Endothelial cell of umbilical vein (primary cell): ENCODE data around the gene TOLLIP. TPM values are rescaled to one million over a fixed set of nuclear protein-coding genes. Genes with fewer than 3 reads are reported as not detected.

ENCODE experiments used
- BruUV-seq: library from RNA; stranded (reverse); fragments of 400-500 nt; replicated peaks from 2 replicates; lab custom pipeline; 2021; lab: Mats Ljungman, UMichigan
- CTCF ChIA-PET: fragments of 300-600, 350-600 bp; sonication (Branson Sonifier 250); formaldehyde crosslinking; loops from one replicate; lab custom pipeline; 2021; ENCODE audit warnings: antibody characterized with exemption, inconsistent platforms; lab: Charles Lee
- POLR2A ChIA-PET: fragments of 300-600, 350-600 bp; sonication (Branson Sonifier 250); formaldehyde crosslinking; loops from one replicate; lab custom pipeline; 2021; ENCODE audit warnings: antibody characterized with exemption, inconsistent platforms; lab: Charles Lee
- DNase-seq: peaks from one replicate; pipeline ENCODE4 v3.0.0-alpha.2; 2011; ENCODE audit warnings: low read depth, low spot score
- FAIRE-seq: peaks from 2 replicates; lab custom pipeline; 2011; peaks lifted over from hg19 to GRCh38; lab: Jason Lieb, UNC
- H2AFZ ChIP-seq: 2 replicates; pipeline ENCODE4 v1.6.0; 2012; ENCODE audit warnings: low read depth, low read length, control low read depth, inconsistent platforms
- H3K27ac ChIP-seq: 2 replicates; pipeline ENCODE4 v1.5.1; 2011; ENCODE audit warnings: low read depth, mild to moderate bottlenecking, control low read depth, low read length, moderate library complexity; ENCODE audit not compliant: insufficient read depth
- H3K27me3 ChIP-seq, 2 experiments: 2 replicates each; pipeline versions ENCODE4 v1.6.0 to v1.6.1; 2011; ENCODE audit warnings: low read length in 2 of 2, mixed read lengths in 1 of 2; ENCODE audit not compliant: control insufficient read depth in 2 of 2, insufficient read depth in 2 of 2
- H3K36me3 ChIP-seq, 2 experiments: 2 replicates in 1 of 2; 3 replicates in 1 of 2; pipeline ENCODE4 v1.5.1; 2011; ENCODE audit warnings: low read length in 2 of 2, mild to moderate bottlenecking in 1 of 2, moderate library complexity in 1 of 2; ENCODE audit not compliant: control insufficient read depth in 2 of 2, insufficient read depth in 2 of 2; ENCODE audit errors: extremely low read depth in 1 of 2
- H3K4me1 ChIP-seq: 3 replicates; pipeline ENCODE4 v1.5.1; 2011; ENCODE audit warnings: mild to moderate bottlenecking, low read length; ENCODE audit not compliant: control insufficient read depth, insufficient read depth; ENCODE audit errors: extremely low read depth
- H3K4me2 ChIP-seq: 2 replicates; pipeline ENCODE4 v1.6.1; 2011; ENCODE audit warnings: low read length, control low read depth, mixed read lengths; ENCODE audit not compliant: insufficient read depth
- H3K4me3 ChIP-seq, 3 experiments: fragments of 200-600 bp in 1 of 3; sonication (generic), shearing (Covaris generic) in 1 of 3; replicated peaks in 1 of 3; 2 replicates each; pipeline ENCODE4 v1.5.1; 2011 to 2016; ENCODE audit warnings: control low read depth in 3 of 3, low read length in 3 of 3, mild to moderate bottlenecking in 2 of 3, inconsistent platforms in 1 of 3, low read depth in 1 of 3, moderate library complexity in 1 of 3; ENCODE audit not compliant: insufficient read depth in 1 of 3
- H3K79me2 ChIP-seq: 2 replicates; pipeline ENCODE4 v1.6.0; 2012; ENCODE audit warnings: low read length, inconsistent platforms; ENCODE audit not compliant: control insufficient read depth, insufficient read depth
- H3K9ac ChIP-seq: replicated peaks from 2 replicates; pipeline ENCODE3; 2011; ENCODE audit warnings: low read length, control low read depth; ENCODE audit not compliant: insufficient read depth; ENCODE audit errors: extremely low read depth
- H3K9me1 ChIP-seq: replicated peaks from 3 replicates; pipeline ENCODE4 v1.6.0; 2011; ENCODE audit warnings: mild to moderate bottlenecking, low read length; ENCODE audit not compliant: control insufficient read depth, insufficient read depth; ENCODE audit errors: extremely low read depth
- H3K9me3 ChIP-seq: replicated peaks from 2 replicates; pipeline ENCODE4 v1.5.1; 2012; ENCODE audit warnings: low read length, inconsistent platforms; ENCODE audit not compliant: control insufficient read depth, insufficient read depth
- H4K20me1 ChIP-seq: replicated peaks from 2 replicates; pipeline ENCODE3; 2011; ENCODE audit warnings: mild to moderate bottlenecking, low read length; ENCODE audit not compliant: control insufficient read depth, insufficient read depth; ENCODE audit errors: extremely low read depth
- EZH2 ChIP-seq: IDR thresholded peaks from 2 replicates; pipeline ENCODE4 v1.6.1; 2012; ENCODE audit warnings: borderline replicate concordance, low read depth, mild to moderate bottlenecking, moderate library complexity, low read length, inconsistent platforms; ENCODE audit not compliant: severe bottlenecking
- FOS ChIP-seq: IDR thresholded peaks from 2 replicates; pipeline ENCODE4 v1.6.1; 2011; ENCODE audit warnings: mild to moderate bottlenecking, low read length, moderate library complexity, borderline replicate concordance; ENCODE audit not compliant: insufficient read depth
- GATA2 ChIP-seq: IDR thresholded peaks from 2 replicates; pipeline ENCODE4 v1.7.0; 2011; ENCODE audit warnings: low read depth, mild to moderate bottlenecking, moderate library complexity, mixed read lengths, low read length; ENCODE audit not compliant: insufficient read length, insufficient read depth
- JUN ChIP-seq: IDR thresholded peaks from 2 replicates; pipeline ENCODE4 v1.6.1; 2011; ENCODE audit warnings: borderline replicate concordance, low read depth; ENCODE audit not compliant: insufficient read length, insufficient read depth
- MYC ChIP-seq: IDR thresholded peaks from one replicate; pipeline ENCODE4 v1.6.1; 2011; ENCODE audit warnings: mild to moderate bottlenecking, low read depth, low read length
- POLR2A ChIP-seq: IDR thresholded peaks from 2 replicates; pipeline ENCODE4 v1.6.1; 2012; ENCODE audit warnings: low read depth, mild to moderate bottlenecking, control low read depth, low read length
- POLR2AphosphoS5 ChIP-seq: IDR thresholded peaks from 2 replicates; pipeline ENCODE4 v1.6.1; 2012; ENCODE audit warnings: low read depth, mild to moderate bottlenecking, control low read depth, low read length, moderate library complexity; ENCODE audit not compliant: insufficient read depth
- dilution Hi-C: fragments of 300-500 bp; cut with MboI; formaldehyde crosslinking; loops from one replicate; pipeline ENCODE4 v1.15.0; 2019; ENCODE audit warnings: low sequenced_read_pairs; ENCODE audit not compliant: extremely low pct_ligation_motif_present
- intact Hi-C: fragments of 100-400 bp; cut with micrococcal nuclease; formaldehyde crosslinking; loops from one replicate; pipeline ENCODE4 v1.10.0; 2022
- polyA plus RNA-seq, 4 experiments: library from polyadenylated mRNA; depleted of rRNA in 3 of 4; stranded (reverse) in 3 of 4; unstranded in 1 of 4; fragments of >200 nt; gene quantifications; 2 replicates each; pipeline versions ENCODE4 v1.2.1 to v1.2.3, GENCODE V29; 2011 to 2012; ENCODE audit warnings: missing spikeins in 1 of 4
- total RNA-seq: library from RNA; stranded (reverse); gene quantifications from 2 replicates; pipeline ENCODE4 v1.2.3, GENCODE V29; 2021
- TF ChIP-seq, protein P1 (sequence below), 2 donors: IDR thresholded peaks; 1 replicate in 1 of 2; 2 replicates in 1 of 2; pipeline ENCODE4 v1.5.1; 2011; ENCODE audit warnings: low read length in 2 of 2, mild to moderate bottlenecking in 2 of 2, moderate library complexity in 2 of 2, control low read depth in 1 of 2, inconsistent platforms in 1 of 2, low read depth in 1 of 2; ENCODE audit not compliant: insufficient read depth in 1 of 2; ENCODE audit errors: extremely low read depth in 1 of 2
- TF ChIP-seq, protein P2 (sequence below): IDR thresholded peaks from 2 replicates; pipeline ENCODE4 v1.6.1; 2011; ENCODE audit not compliant: insufficient read depth, insufficient read length

The TOLLIP gene
- total and polyA plus RNA-seq, 2 donors (not counting 3 experiments of a cell fraction or from before 2014, with no cell fraction given), result 49.6 to 64.8 TPM

DNA sequence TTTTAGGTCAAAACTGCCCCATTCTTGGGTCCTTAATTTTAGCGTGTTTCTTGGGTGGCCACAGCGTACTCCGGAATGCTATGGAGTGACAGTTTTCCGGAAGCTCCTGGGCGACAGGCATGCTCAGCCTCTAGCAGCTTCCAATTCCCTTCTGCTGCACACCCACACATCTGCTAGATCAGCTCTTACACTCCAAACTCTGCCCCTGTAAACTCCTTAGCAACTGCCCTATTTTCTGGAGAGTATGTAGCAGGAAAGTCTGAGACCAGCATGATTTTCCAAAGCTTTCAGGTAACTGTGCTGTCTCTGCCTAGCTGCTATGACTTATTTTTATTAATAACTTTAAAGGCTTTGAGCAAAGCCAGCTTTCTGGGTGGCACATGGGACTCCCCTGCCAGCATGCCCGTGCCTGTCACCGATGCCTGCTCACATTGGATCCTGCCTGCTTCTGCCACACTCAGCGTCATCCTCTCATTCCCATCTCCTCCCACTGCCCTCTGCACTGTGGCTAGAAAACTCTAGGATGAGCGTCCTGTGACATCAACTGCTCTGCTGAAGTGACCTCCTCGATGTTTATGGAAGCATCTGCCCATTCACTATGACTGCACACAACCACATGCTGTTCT lies 17.3 kb downstream of the TOLLIP start:
- DNase-seq, result no peak
- intact Hi-C loops, result no loop called here
- BruUV-seq, result no TSS peak
- H3K9me1 ChIP-seq, result no peaks in the 10 kb centered on the region
- H2AFZ ChIP-seq, result no peak overlapping the region
- TF ChIP-seq POLR2AphosphoS5, result no peak
- no peak for TF ChIP-seq JUN
- TF ChIP-seq FOS, result no peak
- TF ChIP-seq, protein P1, sequence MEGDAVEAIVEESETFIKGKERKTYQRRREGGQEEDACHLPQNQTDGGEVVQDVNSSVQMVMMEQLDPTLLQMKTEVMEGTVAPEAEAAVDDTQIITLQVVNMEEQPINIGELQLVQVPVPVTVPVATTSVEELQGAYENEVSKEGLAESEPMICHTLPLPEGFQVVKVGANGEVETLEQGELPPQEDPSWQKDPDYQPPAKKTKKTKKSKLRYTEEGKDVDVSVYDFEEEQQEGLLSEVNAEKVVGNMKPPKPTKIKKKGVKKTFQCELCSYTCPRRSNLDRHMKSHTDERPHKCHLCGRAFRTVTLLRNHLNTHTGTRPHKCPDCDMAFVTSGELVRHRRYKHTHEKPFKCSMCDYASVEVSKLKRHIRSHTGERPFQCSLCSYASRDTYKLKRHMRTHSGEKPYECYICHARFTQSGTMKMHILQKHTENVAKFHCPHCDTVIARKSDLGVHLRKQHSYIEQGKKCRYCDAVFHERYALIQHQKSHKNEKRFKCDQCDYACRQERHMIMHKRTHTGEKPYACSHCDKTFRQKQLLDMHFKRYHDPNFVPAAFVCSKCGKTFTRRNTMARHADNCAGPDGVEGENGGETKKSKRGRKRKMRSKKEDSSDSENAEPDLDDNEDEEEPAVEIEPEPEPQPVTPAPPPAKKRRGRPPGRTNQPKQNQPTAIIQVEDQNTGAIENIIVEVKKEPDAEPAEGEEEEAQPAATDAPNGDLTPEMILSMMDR (IDR thresholded peaks at IDR 0.05; ENCODE audit: extremely low read depth in 1 of 2, insufficient read depth in 1 of 2, low read depth in 1 of 2, low read length in 2 of 2), result no peak
- no peak for TF ChIP-seq POLR2A
- TF ChIP-seq EZH2, result no peak
- TF ChIP-seq, protein P2, sequence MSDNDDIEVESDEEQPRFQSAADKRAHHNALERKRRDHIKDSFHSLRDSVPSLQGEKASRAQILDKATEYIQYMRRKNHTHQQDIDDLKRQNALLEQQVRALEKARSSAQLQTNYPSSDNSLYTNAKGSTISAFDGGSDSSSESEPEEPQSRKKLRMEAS, result no peak
- TF ChIP-seq GATA2, result no peak
- no peak for TF ChIP-seq MYC
- peaks cover 12% of the 10 kb centered on the region for H3K79me2 ChIP-seq
- no peak for FAIRE-seq
- H4K20me1 ChIP-seq, result no peaks in the 10 kb centered on the region
- dilution Hi-C loops, result no loop called here
- H3K9me3 ChIP-seq, result no peaks in the 10 kb centered on the region
- peaks cover 2 to 38% of the 10 kb centered on the region in 2 experiments for H3K36me3 ChIP-seq
- no peak overlapping the region for H3K4me3 ChIP-seq
- H3K4me1 ChIP-seq, result no peaks in the 10 kb centered on the region
- CTCF ChIA-PET, result interaction anchor here (1.1 kb wide), 1 partner anchor 12 kb away, joined by 3 read pairs; no protein-coding TSS in a partner anchor
- H3K27ac ChIP-seq, result no peak overlapping the region
- POLR2A ChIA-PET, result no interaction called here
- no peak overlapping the region for H3K4me2 ChIP-seq
- no peak overlapping the region for H3K9ac ChIP-seq
- no peaks in the 10 kb centered on the region for H3K27me3 ChIP-seq
